A673 (cell line): ENCODE measurements around the gene GABRG3.

Experiments
- CTCF ChIP-seq: fragments of 300-800, 200-600 bp; sonication (generic); conservative IDR thresholded peaks from 2 replicates; pipeline ENCODE4 v1.5.1; 2017; ENCODE audit warnings: low read depth, mild to moderate bottlenecking, antibody characterized with exemption, low read length, moderate library complexity, mixed read lengths
- EZH2 ChIP-seq: fragments of 200-600 bp; sonication (generic); IDR thresholded peaks from 2 replicates; pipeline ENCODE4 v1.6.1; 2017; ENCODE audit warnings: borderline replicate concordance, low read depth, mild to moderate bottlenecking, mixed read lengths, antibody characterized with exemption, low read length; ENCODE audit not compliant: poor library complexity, severe bottlenecking

- TF ChIP-seq CTCF (no peak), EZH2 (no peak)
Measured at GRCh38 chr15:27500206-27500605, 529.2 kb downstream of the GABRG3 start.
